Measurements from ENCODE around the gene AQP11.

GRCh38 chr11:77542296-77542695, 47.5 kb upstream of the AQP11 start:
- TF ChIP-seq RAD21 (IDR thresholded peaks at IDR 0.05; ENCODE audit: low read length) (no peak), CHD1 (IDR thresholded peaks at IDR 0.05; ENCODE audit: low read depth, low read length) (no peak), CTCF (conservative IDR thresholded peaks at IDR 0.05; ENCODE audit: low read depth, low read length) (no peak), ELK1 (IDR thresholded peaks at IDR 0.05; ENCODE audit: borderline replicate concordance, low read depth, low read length) (no peak)
